ENCODE data around the gene STARD8. TPM values are rescaled to one million over a fixed set of nuclear protein-coding genes. Genes with fewer than 3 reads are reported as not detected.

Gene STARD8
- total RNA-seq, 1 donor, result 1.4 TPM

DNA sequence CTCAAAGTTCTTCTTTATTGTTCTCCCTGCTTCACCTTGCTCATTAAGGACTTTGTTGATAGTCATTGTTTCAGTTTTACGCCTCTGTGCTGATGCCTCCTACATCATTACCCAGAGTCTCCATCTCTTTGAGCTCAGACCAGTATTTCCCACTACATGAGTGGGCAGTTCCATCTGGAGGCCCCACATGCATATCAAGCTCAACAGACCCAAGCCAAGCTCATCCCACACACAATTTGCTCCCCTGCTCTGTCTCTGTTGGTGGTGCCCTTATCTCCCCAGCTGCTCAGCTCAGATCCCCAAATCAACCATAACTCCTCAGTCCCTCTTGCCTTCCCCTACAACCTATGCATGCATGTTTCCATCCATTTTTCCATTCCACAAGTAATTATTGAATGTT, 96.3 kb downstream of the STARD8 start:
- DNase-seq (ENCODE audit: insufficient read length, low spot score, missing footprints), result no peak
- Histone ChIP-seq H4K20me1 (ENCODE audit: insufficient read depth, low read length) (no peaks in the 10 kb centered on the region), H3K79me2 (ENCODE audit: insufficient read depth, low read length) (no peaks in the 10 kb centered on the region), H2AFZ (ENCODE audit: low read length) (no peak overlapping the region), H3K9me3 (ENCODE audit: low read depth, low read length) (no peaks in the 10 kb centered on the region), H3K4me3 (ENCODE audit: insufficient read depth, low read length) (no peak overlapping the region), H3K4me1 (ENCODE audit: insufficient read depth, low read length) (no peaks in the 10 kb centered on the region), H3K36me3 (ENCODE audit: insufficient read depth, low read length) (no peaks in the 10 kb centered on the region), H3K27me3 (ENCODE audit: insufficient read depth, low read length) (peaks cover 12% of the 10 kb centered on the region), H3K4me2 (ENCODE audit: insufficient read depth, low read length) (no peak overlapping the region), H3K27ac (ENCODE audit: low read depth, low read length) (no peak overlapping the region)
- no peak for TF ChIP-seq CTCF (IDR thresholded peaks at IDR 0.05; ENCODE audit: extremely low read depth, low read depth, low read length)

DNA sequence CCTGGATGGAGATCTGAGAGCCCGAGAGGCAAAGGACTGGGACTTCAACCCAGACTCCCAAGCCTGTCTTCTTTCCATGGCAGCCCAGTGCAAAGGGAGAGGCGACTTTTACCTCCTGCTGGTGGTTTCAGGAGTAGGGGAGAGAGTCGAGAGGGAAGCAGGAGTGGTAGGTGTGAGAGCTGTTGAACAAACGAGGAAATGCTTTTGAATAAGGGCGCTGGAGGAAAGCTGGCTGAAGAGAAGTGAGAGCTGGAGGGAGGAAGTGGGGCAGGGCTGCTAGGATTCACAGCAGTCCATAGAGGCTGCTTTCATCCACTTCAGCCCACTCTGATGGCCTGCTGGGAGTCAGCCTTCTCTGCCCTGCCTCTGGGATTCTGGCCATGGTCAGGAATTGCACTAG, 99.5 kb downstream of the STARD8 start:
- H3K4me1 ChIP-seq (ENCODE audit: insufficient read depth, low read length), result no peaks in the 10 kb centered on the region
- no peak overlapping the region for H3K27ac ChIP-seq (ENCODE audit: low read depth, low read length)
- H3K4me2 ChIP-seq (ENCODE audit: insufficient read depth, low read length), result no peak overlapping the region
- H3K9me3 ChIP-seq (ENCODE audit: low read depth, low read length), result no peaks in the 10 kb centered on the region
- H3K36me3 ChIP-seq (ENCODE audit: insufficient read depth, low read length), result no peaks in the 10 kb centered on the region
- no peak for TF ChIP-seq CTCF (IDR thresholded peaks at IDR 0.05; ENCODE audit: extremely low read depth, low read depth, low read length)
- H3K27me3 ChIP-seq (ENCODE audit: insufficient read depth, low read length), result peaks cover 26% of the 10 kb centered on the region
- no peak for DNase-seq (ENCODE audit: insufficient read length, low spot score, missing footprints)
- H4K20me1 ChIP-seq (ENCODE audit: insufficient read depth, low read length), result no peaks in the 10 kb centered on the region
- no peaks in the 10 kb centered on the region for H3K79me2 ChIP-seq (ENCODE audit: insufficient read depth, low read length)
- no peak overlapping the region for H3K4me3 ChIP-seq (ENCODE audit: insufficient read depth, low read length)
- no peak overlapping the region for H2AFZ ChIP-seq (ENCODE audit: low read length)

GRCh38 chrX:68748030-68748429, 100.6 kb downstream of the STARD8 start:
- Histone ChIP-seq H3K4me3 (ENCODE audit: insufficient read depth, low read length) (no peak overlapping the region), H3K79me2 (ENCODE audit: insufficient read depth, low read length) (no peaks in the 10 kb centered on the region), H3K4me1 (ENCODE audit: insufficient read depth, low read length) (no peaks in the 10 kb centered on the region), H3K27me3 (ENCODE audit: insufficient read depth, low read length) (peaks cover 32% of the 10 kb centered on the region), H2AFZ (ENCODE audit: low read length) (no peak overlapping the region), H3K27ac (ENCODE audit: low read depth, low read length) (no peak overlapping the region), H4K20me1 (ENCODE audit: insufficient read depth, low read length) (no peaks in the 10 kb centered on the region), H3K9me3 (ENCODE audit: low read depth, low read length) (no peaks in the 10 kb centered on the region), H3K36me3 (ENCODE audit: insufficient read depth, low read length) (no peaks in the 10 kb centered on the region), H3K4me2 (ENCODE audit: insufficient read depth, low read length) (no peak overlapping the region)
- DNase-seq (ENCODE audit: insufficient read length, low spot score, missing footprints), result no peak
- TF ChIP-seq CTCF (IDR thresholded peaks at IDR 0.05; ENCODE audit: extremely low read depth, low read depth, low read length), result no peak

- Histone ChIP-seq H3K27me3 (ENCODE audit: insufficient read depth, low read length) (peaks cover 32% of the 10 kb centered on the region), H3K4me3 (ENCODE audit: insufficient read depth, low read length) (no peak overlapping the region), H3K36me3 (ENCODE audit: insufficient read depth, low read length) (no peaks in the 10 kb centered on the region), H3K4me2 (ENCODE audit: insufficient read depth, low read length) (no peak overlapping the region), H3K9me3 (ENCODE audit: low read depth, low read length) (no peaks in the 10 kb centered on the region), H3K79me2 (ENCODE audit: insufficient read depth, low read length) (no peaks in the 10 kb centered on the region), H2AFZ (ENCODE audit: low read length) (no peak overlapping the region), H4K20me1 (ENCODE audit: insufficient read depth, low read length) (no peaks in the 10 kb centered on the region), H3K27ac (ENCODE audit: low read depth, low read length) (no peak overlapping the region), H3K4me1 (ENCODE audit: insufficient read depth, low read length) (no peaks in the 10 kb centered on the region)
- DNase-seq (ENCODE audit: insufficient read length, low spot score, missing footprints), result no peak
- TF ChIP-seq CTCF (IDR thresholded peaks at IDR 0.05; ENCODE audit: extremely low read depth, low read depth, low read length), result no peak
Measured at GRCh38 chrX:68749426-68749825, 102.0 kb downstream of the STARD8 start.

Measured in osteoblast (primary cell).